ENCODE measurements around the gene S1PR2.
A peak's percentile ranks its signal among the peaks of the same experiment; 100 is the strongest.

Gene S1PR2, protein sequence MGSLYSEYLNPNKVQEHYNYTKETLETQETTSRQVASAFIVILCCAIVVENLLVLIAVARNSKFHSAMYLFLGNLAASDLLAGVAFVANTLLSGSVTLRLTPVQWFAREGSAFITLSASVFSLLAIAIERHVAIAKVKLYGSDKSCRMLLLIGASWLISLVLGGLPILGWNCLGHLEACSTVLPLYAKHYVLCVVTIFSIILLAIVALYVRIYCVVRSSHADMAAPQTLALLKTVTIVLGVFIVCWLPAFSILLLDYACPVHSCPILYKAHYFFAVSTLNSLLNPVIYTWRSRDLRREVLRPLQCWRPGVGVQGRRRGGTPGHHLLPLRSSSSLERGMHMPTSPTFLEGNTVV

GRCh38 chr19:10230861-10231611 is at the start of gene S1PR2:
S1PR2 (minus strand) TSS chr19:10231331; CDS start chr19:10224905, 6,426 bp downstream.
- peak; percentile 94 for DNase-seq

DNA sequence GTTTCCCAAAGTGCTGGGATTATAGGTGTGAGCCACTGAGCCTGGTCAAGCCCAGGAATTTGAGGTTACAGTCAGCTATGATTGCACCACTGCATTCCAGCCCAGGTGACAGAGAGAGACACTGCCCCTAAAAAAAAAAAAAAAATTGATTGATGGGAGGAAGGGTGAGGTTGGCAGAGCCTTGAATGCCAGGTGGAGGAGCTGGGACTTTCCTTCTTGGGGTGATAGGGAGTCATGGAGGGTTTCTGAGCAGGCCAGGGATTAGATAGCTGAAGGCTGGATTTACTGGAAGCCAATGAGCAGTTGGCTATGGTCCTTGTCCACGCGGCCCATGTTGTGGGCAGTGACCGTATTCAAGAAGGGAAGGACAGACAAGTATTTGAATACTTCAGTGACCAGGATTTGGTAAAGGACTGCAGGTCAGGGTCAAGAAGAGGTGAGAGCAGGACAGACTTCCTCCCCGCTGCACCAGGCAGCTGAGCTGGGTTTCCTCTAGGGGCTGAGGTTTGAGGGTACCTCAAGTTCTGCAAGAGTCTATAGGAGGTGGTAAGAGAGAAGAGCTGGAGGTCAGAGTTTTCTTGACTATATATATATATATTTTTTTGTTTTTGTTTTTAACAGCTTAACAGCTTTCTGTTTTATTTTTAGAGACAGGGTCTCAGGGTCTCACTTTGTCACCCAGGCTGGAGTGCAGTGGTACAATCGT is 48.8 kb upstream of the S1PR2 start:
- no peak for DNase-seq

DNA sequence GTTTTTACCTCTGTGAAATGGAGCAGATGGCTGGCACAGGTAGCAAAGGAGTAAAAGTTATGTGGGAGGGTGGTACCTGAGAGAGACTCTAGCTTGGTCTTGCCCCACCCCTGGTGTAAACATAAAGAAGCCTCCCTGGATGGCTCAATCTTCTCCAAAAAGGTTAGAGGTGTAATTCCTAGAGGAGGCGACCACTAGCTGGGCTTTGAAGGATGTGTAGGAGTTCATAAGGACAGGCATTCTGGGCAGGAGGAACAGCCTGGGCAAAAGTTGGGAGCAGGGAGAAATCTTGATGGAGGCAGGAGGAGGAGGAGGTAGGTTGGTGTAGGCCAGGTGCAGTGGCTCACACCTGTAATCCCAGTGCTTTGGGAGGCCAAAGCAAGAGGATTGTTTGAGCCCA is 47.8 kb upstream of the S1PR2 start:
- no peak for DNase-seq

DNA sequence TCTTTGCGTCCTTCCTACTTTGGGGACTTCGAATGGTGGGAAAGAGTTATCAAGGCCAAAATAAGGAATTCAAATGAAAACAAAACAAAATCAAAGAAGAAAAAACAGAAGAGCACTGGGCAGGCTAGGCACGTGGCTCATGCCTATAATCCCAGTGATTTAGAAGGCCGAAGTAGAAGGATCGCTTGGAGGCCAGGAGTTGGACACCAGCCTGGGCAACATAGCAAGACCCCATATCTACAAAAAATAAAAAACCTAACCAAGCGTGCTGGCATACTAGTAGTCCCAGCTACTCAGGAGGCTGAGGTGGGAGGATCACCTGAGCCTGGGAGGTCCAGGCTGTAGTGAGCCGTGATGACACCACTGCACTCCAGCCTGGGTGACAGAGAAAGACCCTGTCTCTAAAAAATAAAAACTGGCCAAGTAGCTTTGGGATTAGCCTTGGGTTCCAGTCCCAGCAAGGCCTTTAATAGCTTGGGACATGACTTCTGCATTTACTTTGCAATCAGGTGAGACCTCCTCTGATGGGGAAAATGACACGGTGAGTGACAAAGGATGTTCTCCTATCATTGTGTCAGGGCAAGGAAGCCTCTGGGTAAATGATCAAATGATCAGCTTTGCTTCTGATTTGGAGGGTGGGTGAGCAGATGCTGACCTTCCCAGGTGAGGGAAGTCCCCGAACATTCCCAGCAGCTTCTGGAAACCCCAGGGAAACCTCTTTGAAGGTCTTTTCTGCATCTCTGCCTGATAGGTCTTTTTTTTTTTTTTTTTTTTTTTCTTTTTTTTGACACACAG is 46.9 kb upstream of the S1PR2 start:
- DNase-seq = no peak

GRCh38 chr19:10274589-10274988 is 43.5 kb upstream of the S1PR2 start:
- DNase-seq = no peak

- no peak for DNase-seq
Observed at GRCh38 chr19:10271543-10272086, 40.5 kb upstream of the S1PR2 start.

DNA sequence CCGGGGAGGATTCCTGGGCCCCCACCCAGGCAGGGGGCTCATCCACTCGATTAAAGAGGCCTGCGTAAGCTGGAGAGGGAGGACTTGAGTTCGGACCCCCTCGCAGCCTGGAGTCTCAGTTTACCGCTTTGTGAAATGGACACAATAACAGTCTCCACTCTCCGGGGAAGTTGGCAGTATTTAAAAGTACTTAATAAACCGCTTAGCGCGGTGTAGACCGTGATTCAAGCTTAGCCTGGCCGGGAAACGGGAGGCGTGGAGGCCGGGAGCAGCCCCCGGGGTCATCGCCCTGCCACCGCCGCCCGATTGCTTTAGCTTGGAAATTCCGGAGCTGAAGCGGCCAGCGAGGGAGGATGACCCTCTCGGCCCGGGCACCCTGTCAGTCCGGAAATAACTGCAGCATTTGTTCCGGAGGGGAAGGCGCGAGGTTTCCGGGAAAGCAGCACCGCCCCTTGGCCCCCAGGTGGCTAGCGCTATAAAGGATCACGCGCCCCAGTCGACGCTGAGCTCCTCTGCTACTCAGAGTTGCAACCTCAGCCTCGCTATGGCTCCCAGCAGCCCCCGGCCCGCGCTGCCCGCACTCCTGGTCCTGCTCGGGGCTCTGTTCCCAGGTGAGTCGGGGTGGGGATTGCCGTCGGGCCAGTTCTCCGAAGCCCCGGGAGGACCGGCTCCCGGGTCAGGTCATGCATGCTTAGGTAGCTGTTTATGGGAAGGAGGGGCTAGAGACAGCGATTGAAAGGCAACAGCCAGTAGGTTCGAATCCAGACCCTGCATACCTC is 39.7 kb upstream of the S1PR2 start, which contains the start of gene ICAM1:
Gene ICAM1, plus strand, starts transcription at position 505 of the 779 bp plus-strand sequence. Its CDS starts 40 bp downstream, at position 545.
- peak; percentile 79 for DNase-seq

GRCh38 chr19:10270180-10270615 is 39.1 kb upstream of the S1PR2 start:
- peak; percentile 60 for DNase-seq

- peak; percentile 88 for DNase-seq
Observed at GRCh38 chr19:10269333-10270179, 38.4 kb upstream of the S1PR2 start.

DNA sequence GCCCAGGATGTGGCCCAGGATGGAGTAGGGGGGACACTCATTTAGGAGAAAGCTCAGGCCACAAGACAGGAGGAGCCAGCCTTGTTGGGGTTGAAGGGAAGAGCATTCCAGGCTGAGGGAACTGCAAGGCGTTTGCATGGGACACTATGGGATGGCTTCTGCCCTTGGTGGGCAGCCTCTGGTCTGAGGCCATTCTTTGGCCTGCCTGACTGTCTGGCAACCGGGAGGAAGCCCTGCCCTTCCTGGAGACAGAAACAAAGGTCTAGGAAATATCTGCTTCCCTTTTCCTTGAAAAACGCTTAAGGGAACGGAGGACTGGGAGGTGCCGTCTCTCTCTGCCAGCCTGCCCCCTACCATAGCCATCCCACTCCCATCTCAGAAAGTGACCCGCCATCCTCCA is 36.9 kb upstream of the S1PR2 start:
- no peak for DNase-seq

DNA sequence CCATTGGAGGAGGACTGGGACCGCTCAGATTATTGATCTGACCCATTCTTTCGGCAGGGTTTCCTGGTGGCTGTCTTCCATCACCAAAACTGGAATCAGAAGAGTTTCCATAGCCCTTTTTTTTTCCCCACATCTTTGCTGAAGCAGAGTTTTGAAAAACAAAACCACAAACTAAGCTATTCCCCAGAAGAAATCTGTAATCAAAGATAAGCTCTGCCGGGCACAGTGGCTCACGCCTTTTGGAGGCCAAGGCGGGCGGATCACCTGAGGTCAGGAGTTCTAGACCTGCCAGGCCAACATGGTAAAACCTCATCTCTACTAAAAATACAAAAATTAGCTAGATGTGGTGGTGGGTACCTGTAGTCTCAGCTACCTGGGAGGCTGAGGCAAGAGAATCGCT is 35.6 kb upstream of the S1PR2 start:
- DNase-seq = no peak

- no peak for DNase-seq
Observed at GRCh38 chr19:10262771-10263170, 31.6 kb upstream of the S1PR2 start.

DNA sequence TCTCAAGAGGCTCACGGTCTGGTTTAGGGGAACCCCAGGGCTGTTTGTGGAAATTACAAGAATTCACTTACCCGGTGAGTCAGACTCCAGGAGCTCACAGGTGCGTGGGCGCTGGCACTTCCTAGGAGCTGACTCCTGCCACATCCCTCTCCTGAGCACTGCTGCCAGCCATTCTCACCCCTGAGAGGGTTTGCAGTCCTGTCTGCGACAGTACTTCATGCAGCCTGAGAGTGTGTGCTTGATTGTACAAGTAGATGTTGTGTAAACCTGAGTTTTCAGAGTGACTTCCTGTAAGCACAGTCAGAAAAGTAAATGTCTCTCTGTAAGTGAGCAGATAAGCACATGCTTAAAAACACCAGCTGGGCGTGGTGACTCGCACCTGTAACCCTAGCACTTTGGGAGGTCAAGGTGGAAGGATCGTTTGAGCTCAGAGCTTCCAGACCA is 29.0 kb upstream of the S1PR2 start:
- no peak for DNase-seq

GRCh38 chr19:10259162-10259905 is 28.2 kb upstream of the S1PR2 start:
- DNase-seq = peak; percentile 87

DNA sequence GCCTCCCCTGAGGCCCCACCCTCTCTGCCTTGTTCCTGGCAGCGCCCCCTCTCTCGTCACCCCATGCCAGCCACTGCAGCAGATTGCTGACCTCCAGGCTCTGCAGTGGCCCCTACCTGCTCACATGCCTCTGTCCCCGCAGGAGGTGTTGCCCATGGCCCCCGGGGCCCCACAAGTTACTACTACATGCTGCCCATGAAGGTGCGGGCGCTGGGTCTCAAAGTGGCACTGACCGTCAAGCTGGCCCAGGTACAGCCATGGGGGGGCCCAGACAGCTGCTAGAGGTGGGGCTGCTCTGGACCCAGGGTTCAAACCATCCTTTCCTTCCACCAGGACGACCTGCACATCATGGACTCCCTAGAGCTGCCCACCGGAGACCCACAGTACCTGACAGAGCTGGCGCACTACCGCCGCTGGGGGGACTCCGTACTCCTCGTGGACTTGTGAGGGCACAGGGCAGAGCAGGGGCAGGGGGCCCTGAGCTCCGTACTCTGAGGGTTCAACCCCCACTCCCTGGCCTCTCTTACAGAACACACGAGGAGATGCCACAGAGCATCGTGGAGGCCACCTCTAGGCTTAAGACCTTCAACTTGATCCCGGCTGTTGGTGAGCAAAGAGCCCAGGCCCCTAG is 27.1 kb upstream of the S1PR2 start:
- DNase-seq = no peak

GRCh38 chr19:10256970-10257615 is 26.0 kb upstream of the S1PR2 start:
- no peak for DNase-seq

DNA sequence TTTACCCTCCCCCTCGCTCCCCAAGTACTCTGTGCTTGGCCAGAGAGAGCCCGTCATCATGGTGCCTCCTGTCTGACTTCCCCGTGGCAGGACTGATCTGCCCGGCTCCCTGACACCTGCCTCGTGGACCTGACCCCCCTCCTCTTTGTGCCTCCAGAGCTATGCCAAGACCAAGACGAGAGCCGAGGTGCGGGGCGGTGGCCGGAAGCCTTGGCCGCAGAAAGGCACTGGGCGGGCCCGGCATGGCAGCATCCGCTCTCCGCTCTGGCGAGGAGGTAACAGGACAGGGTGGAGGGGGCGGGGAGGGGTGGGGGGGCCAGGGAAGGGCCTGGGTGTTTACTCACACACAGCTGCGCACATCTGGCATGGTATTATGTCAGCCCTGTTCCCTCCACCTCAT is 25.4 kb upstream of the S1PR2 start:
- DNase-seq = no peak

GRCh38 chr19:10255358-10255757 is 24.2 kb upstream of the S1PR2 start:
- no peak for DNase-seq

DNA sequence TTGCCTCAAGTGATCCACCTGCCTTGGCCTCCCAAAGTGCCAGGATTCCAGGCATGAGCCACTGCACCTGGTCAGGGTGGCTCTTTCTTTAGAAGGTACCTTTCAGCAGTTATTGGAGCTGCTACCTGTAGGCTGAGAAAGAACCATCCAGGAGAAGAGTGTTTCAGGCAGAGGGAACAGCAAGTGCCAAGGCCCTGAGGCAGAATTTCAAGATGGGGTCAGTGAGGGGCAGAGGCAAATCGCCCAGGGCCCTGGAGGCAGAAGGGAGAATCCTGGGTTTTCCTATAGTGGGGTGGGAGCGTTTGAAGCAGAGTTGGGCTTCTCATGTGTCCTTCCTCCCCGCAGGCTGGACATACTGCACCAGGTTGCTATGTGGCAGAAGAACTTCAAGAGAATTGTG is 23.1 kb upstream of the S1PR2 start:
- no peak for DNase-seq
